HG03139 (cell line): ENCODE results near the gene PLPP3.

ENCODE experiments used
- ATAC-seq: cut with Tn5 transposase; IDR thresholded peaks from one replicate; pipeline ENCODE4 v1.9.1; 2021; ENCODE audit not compliant: unreplicated experiment

The PLPP3 gene

GRCh38 chr1:56525489-56526041 is 53.8 kb downstream of the PLPP3 start:
- peak; percentile 80 for ATAC-seq

GRCh38 chr1:56524263-56524662 is 55.1 kb downstream of the PLPP3 start:
- ATAC-seq = no peak

- no peak for ATAC-seq
These were observed 56.7 kb downstream of the PLPP3 start for GRCh38 chr1:56522680-56523079.

- ATAC-seq = no peak
These were observed 59.3 kb downstream of the PLPP3 start for GRCh38 chr1:56520016-56520601.

GRCh38 chr1:56517404-56518130 is 61.8 kb downstream of the PLPP3 start:
- no peak for ATAC-seq

GRCh38 chr1:56516539-56517252 is 62.7 kb downstream of the PLPP3 start:
- peak; percentile 82 for ATAC-seq

GRCh38 chr1:56515898-56516538 is 63.3 kb downstream of the PLPP3 start:
- no peak for ATAC-seq

GRCh38 chr1:56512724-56513494 is 66.5 kb downstream of the PLPP3 start:
- no peak for ATAC-seq

GRCh38 chr1:56511766-56512165 is 67.6 kb downstream of the PLPP3 start:
- no peak for ATAC-seq

GRCh38 chr1:56511364-56511763 is 68.0 kb downstream of the PLPP3 start:
- ATAC-seq = no peak

GRCh38 chr1:56510642-56511021 is 68.7 kb downstream of the PLPP3 start:
- no peak for ATAC-seq

- ATAC-seq = no peak
These were observed 69.4 kb downstream of the PLPP3 start for GRCh38 chr1:56509713-56510641.

- ATAC-seq = no peak
These were observed 70.8 kb downstream of the PLPP3 start for GRCh38 chr1:56508523-56508983.

- ATAC-seq = no peak
These were observed 71.3 kb downstream of the PLPP3 start for GRCh38 chr1:56507925-56508522.

GRCh38 chr1:56506951-56507491 is 72.3 kb downstream of the PLPP3 start:
- no peak for ATAC-seq

- no peak for ATAC-seq
These were observed 73.3 kb downstream of the PLPP3 start for GRCh38 chr1:56505792-56506743.

- no peak for ATAC-seq
These were observed 76.6 kb downstream of the PLPP3 start for GRCh38 chr1:56502700-56503245.
